Mesenteric fat pad (tissue), 1 donor: Measurements from ENCODE around the gene IGF2. TPM values are rescaled to one million over a fixed set of nuclear protein-coding genes. Genes with fewer than 3 reads are reported as not detected.

ENCODE experiments used
- DNase-seq: peaks from one replicate; pipeline ENCODE4 v3.0.0-alpha.2; 2020; ENCODE audit warnings: low spot score
- total RNA-seq: library from RNA; stranded (reverse); fragmentation: NEBNext Ultra II Directional; extraction: Animal tissue kit (Norgen Biotek cat#: 25700); gene quantifications from one replicate; pipeline ENCODE4 v1.2.1, GENCODE V29; 2021
- donor health status: DM: yes; HTN: yes; CAD: no.

IGF2 gene
- total RNA-seq, 1 donor from 2014 or later = 148 TPM

- no peak for DNase-seq
These were observed 1.8 kb downstream of the IGF2 start for GRCh38 chr11:2137202-2138067.

DNA sequence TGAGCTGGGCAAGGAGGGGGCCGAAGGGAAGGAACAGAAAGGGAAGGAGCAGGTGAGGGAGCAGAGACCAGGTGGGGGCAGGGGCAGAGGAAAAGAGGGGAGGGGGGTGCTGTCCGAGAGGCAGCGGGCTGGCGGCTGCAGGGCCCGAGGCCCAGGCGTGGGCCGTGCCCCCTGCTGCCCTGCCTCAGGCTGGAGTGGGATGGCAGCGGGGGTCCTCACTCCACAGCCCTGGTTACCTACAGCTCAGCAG is 2.3 kb downstream of the IGF2 start:
- DNase-seq = no peak

- no peak for DNase-seq
These were observed 2.8 kb downstream of the IGF2 start for GRCh38 chr11:2136209-2136951.

- DNase-seq = no peak
These were observed 3.5 kb downstream of the IGF2 start for GRCh38 chr11:2135648-2136201.

DNA sequence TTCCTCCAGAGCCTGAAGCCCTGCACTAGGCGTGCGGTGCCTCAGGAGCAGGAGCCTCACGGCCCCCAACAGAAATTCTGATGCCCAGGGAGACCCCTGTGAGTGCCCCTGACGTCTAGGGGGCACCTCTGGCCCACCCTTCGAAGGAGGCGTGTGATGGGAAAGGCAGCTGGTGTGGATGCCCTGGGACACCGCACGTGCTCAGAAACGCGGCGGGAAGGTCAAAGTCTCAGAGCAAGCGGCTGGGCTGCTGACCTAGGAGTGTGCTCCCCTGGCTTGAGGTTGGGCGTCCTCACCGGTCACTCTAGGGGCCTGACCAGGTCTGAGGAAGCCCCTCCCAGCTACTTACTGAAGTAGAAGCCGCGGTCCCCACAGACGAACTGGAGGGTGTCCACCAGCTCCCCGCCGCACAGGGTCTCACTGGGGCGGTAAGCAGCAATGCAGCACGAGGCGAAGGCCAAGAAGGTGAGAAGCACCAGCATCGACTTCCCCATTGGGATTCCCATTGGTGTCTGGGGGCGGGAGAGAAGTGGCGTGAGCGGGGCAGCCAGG is 4.1 kb downstream of the IGF2 start:
- DNase-seq = no peak

- no peak for DNase-seq
These were observed 4.9 kb downstream of the IGF2 start for GRCh38 chr11:2134022-2135010.

GRCh38 chr11:2133241-2134021 is 5.8 kb downstream of the IGF2 start:
- no peak for DNase-seq

GRCh38 chr11:2132874-2133240 is 6.3 kb downstream of the IGF2 start:
- no peak for DNase-seq

DNA sequence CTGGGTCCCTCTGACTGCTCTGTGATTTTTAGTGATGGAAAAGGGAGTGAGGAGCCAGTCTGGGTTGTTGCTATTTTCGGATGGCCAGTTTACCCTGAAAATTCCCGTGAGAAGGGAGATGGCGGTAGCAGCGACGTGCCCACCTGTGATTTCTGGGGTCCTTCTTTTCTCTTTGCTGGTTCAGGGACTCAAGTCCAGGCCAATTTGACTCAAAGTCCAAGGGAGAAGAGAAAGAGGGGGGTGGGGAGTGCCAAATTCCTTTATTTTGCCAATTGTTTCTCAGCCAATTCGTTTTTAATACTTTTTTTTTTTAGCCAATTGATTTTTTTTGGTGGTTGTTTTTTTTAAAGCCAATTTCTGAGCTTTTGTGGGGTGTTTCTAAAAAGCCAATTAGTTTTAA is 6.9 kb downstream of the IGF2 start:
- no peak for DNase-seq

GRCh38 chr11:2131371-2132236 is 7.6 kb downstream of the IGF2 start:
- no peak for DNase-seq

DNA sequence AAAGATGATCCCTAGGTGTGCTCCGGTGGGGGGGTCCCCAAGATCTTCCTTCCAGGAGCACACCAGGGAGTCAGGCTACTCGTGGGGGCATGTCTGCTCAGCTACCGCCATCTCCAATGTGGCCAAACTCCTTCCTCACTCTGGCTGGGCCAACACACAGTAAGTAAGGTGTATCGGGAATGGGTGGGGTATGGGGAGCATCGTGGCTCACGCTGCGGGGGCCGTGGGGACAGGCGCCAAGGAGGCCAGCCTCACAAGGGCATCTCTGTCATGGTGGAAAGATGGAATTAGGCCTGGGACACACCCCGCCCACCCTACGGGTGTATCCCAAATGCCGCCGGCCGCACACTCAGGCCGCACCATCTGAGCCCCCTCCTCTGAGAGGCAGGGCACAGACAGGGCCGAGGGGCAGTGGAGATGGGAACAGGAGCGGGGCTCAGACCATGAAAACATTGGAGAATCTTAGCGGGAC is 8.3 kb downstream of the IGF2 start:
- no peak for DNase-seq

- DNase-seq = no peak
These were observed 9.4 kb downstream of the IGF2 start for GRCh38 chr11:2129699-2130366.

- no peak for DNase-seq
These were observed 9.9 kb downstream of the IGF2 start for GRCh38 chr11:2129308-2129698.

DNA sequence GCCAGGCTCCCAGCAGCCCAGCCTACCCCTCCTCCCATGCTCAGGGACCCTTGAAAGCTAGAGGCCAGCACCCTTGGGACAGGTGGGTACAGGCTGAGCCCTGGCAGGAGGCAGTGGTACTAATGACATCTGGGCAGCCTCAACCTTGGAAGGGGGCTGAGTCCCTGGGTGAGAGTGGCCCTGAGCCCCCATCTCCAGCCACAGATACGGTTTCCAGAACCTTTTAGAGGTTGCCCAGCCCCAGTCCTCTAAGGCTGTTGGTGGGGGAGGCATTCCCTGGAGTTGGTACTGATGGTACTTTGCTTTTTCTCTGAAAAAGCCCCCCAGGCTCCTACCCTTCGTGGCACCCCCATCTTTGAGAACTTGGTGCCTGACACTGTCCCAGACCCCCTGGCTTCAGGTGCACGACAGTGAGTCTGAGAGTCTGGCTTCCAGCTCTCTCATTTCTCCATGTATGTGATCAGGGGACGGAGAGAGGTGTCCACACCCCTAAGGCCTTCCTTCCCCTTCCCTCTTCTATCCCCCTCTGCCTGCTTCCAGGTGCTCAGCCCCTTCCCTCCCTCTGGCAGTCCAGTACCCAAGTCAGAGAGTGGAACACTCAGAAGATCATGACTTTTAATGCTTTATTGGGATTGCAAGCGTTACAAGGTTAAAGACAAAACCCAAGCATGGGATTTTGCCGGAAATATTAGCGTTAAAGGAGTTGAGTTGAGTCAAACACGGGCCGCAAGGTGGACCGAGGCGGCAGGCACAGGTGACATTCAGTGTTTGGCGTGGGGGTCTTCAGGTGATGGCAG is 10.5 kb downstream of the IGF2 start:
- no peak for DNase-seq

DNA sequence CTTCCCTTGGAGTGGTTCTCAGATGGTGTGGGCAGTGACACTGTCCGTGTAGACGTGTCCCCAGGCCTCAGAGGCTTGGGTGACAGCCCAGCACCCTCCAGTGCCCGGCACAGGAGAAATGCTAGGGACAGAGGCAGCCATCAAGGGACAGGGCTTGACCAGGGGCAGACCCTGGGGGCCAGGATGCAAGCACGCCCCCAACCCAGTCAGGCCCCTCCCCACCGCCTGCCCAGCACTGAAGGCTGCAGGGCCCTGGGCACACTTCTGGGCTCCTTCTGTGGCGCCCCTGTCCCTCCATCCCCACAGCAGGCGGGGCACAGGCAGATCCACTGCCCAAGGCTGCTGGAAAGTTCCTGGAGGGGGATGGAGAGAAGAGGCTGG is 11.1 kb downstream of the IGF2 start:
- no peak for DNase-seq

DNA sequence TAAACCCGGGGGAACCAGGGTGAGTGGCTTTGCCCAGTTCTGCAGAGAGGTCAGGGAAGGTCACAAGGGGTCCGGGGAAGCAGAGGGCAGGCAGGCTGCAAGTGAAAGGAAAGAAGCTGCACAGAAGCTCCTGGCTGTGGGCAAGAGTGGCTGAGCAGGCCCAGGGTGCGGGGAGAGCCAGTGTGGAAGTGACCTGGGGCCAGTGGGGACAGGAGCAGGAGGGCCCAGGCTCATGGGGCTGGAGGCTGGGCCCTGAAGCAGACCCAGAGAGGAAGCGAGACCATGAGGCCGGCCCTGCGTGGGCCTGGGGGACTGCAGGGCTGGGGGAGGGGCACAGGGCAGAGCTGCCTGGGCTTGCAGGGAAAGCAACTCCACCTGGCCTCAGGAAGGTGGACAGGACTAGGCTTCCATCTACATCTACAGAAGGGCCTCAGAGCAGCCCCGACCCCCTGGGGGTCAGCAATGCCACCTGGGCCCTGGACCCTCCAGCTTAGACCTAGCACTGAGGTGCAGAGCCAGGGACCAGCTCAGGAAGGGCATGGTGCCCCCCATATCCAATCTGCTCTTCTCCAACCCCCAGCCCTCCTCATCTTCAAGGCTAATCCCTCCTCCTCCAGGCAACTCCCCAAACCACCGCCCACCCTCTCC is 11.6 kb downstream of the IGF2 start:
- no peak for DNase-seq

GRCh38 chr11:2126520-2127085 is 12.6 kb downstream of the IGF2 start:
- DNase-seq = no peak
